Measurements from ENCODE around the gene MTMR11.

DNA sequence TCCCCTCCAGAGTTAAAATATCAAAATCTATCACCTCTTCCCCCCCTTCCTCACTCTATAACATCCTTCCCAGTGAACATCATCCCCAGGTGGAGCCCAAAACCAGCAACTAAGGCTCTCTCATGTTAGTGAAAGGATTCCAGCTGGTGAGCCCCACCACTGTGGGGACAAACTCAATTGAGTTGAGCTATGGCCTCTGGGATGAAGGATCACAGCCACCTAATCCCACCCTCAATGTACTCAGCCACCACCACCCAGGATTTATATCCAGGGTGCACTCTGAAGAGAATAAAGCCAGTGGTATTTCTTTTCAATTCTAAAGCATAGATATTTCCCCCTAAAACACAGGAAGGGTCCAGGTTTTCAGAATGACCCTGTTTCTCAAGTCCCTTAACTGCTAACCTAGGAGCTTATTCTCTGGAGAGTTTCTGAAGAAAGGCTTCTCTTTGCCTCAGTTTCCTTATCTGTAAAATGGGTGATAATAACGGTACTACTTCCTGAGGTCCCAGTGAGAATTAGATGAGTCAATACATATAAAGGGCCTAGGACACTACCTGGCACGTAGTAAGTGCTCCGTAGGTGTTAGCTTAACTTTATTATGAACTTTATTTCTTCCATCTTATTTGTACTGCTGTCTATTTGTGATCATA is 53.0 kb downstream of the MTMR11 start:
- TF ChIP-seq, protein P1, sequence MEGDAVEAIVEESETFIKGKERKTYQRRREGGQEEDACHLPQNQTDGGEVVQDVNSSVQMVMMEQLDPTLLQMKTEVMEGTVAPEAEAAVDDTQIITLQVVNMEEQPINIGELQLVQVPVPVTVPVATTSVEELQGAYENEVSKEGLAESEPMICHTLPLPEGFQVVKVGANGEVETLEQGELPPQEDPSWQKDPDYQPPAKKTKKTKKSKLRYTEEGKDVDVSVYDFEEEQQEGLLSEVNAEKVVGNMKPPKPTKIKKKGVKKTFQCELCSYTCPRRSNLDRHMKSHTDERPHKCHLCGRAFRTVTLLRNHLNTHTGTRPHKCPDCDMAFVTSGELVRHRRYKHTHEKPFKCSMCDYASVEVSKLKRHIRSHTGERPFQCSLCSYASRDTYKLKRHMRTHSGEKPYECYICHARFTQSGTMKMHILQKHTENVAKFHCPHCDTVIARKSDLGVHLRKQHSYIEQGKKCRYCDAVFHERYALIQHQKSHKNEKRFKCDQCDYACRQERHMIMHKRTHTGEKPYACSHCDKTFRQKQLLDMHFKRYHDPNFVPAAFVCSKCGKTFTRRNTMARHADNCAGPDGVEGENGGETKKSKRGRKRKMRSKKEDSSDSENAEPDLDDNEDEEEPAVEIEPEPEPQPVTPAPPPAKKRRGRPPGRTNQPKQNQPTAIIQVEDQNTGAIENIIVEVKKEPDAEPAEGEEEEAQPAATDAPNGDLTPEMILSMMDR (IDR thresholded peaks at IDR 0.05 in 2 of 3, conservative IDR thresholded peaks at IDR 0.05 in 1 of 3; ENCODE audit: borderline replicate concordance in 1 of 3, insufficient read depth in 1 of 3, low read depth in 2 of 3, low read length in 2 of 3): no peak
- TF ChIP-seq RAD21 (IDR thresholded peaks at IDR 0.05; ENCODE audit: low read depth): no peak
- TF ChIP-seq POLR2AphosphoS5 (IDR thresholded peaks at IDR 0.05; ENCODE audit: low read depth, low read length): no peak
- TF ChIP-seq POLR2A (IDR thresholded peaks at IDR 0.05; ENCODE audit: borderline replicate concordance, extremely low read depth, insufficient read depth, insufficient read length): no peak
- no peak for TF ChIP-seq EZH2phosphoT487 (IDR thresholded peaks at IDR 0.05; ENCODE audit: borderline replicate concordance)

Measured in HCT116 (cell line).